ENCODE data around the gene GPR132. TPM values are rescaled to one million over a fixed set of nuclear protein-coding genes. Genes with fewer than 3 reads are reported as not detected.

Gene GPR132
- total and polyA plus RNA-seq, 10 of the 15 experiments (the other 5 are each of a cell fraction or from before 2014, with no cell fraction given), result 1.9 to 49.3 (median 20.4) TPM

DNA sequence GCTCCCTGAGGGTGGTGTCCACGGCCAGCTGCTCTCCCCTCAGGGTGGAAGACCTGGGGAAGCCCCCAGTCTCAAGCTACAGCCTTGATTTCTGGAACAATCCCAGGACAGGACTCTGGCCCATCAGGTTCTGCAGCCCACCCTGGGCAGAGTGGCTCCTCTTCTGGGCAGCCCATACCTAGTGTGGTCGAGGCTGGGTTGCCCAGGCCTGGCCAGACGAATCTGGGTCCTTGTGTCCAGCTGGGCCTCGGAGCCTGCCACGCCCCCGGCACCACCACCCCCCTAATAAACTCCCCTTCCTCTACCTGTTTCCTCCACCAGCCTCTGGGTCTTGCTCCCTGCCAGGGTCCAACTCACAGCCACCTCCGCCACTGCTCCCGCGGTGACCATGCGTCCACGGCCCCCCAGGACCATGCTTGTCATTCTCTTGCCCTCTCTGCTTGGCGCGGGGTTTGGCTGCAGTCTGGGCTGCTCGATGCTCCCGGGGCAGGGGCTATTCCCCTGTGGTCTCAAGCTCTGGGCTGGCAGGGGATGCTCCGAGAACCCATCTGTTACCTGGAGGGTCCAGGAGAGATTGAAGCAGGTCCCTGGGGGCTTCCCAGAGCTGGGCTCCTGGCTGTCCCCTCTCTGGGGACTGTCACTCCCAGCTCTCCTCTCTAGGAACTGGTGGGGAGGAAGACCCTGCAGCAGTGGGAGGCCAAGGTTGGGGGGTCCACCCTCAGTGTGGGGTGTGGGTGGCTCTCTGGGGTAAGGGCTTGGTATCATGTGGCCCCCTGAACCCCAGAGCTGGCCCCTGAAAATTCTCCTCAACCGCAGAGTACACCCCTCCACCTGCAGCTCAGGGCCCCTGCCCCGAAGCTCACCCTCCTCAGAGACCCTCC lies 8.7 kb upstream of the GPR132 start:
- H3K79me2 ChIP-seq (ENCODE audit: control insufficient read depth, insufficient read depth, low read length), result no peaks in the 10 kb centered on the region; the same call in 1 of the 2 replicates
- in situ Hi-C loops (cut with MboI), result no loop called here
- TF ChIP-seq ZNF687 (IDR thresholded peaks at IDR 0.05), result no peak
- TF ChIP-seq CEBPZ (IDR thresholded peaks at IDR 0.05; ENCODE audit: low read depth, low read length), result no peak
- no peak for TF ChIP-seq IKZF1 (conservative IDR thresholded peaks at IDR 0.05)
- TF ChIP-seq CHD1 (IDR thresholded peaks at IDR 0.05; ENCODE audit: low read depth, low read length), result no peak
- TF ChIP-seq BRCA1 (IDR thresholded peaks at IDR 0.05; ENCODE audit: low read depth, low read length), result no peak
- TF ChIP-seq PRDM15 (CRISPR knock-in tag; IDR thresholded peaks at IDR 0.05), result no peak
- TF ChIP-seq PML (IDR thresholded peaks at IDR 0.05; ENCODE audit: low read length), result no peak
- TF ChIP-seq, protein P1, sequence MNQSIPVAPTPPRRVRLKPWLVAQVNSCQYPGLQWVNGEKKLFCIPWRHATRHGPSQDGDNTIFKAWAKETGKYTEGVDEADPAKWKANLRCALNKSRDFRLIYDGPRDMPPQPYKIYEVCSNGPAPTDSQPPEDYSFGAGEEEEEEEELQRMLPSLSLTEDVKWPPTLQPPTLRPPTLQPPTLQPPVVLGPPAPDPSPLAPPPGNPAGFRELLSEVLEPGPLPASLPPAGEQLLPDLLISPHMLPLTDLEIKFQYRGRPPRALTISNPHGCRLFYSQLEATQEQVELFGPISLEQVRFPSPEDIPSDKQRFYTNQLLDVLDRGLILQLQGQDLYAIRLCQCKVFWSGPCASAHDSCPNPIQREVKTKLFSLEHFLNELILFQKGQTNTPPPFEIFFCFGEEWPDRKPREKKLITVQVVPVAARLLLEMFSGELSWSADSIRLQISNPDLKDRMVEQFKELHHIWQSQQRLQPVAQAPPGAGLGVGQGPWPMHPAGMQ (IDR thresholded peaks at IDR 0.05; ENCODE audit: borderline replicate concordance), result no peak

More for the DNA sequence above, 8.7 kb upstream of the GPR132 start:
- no peak overlapping the region; the same call in 1 of the 2 replicates for H3K4me2 ChIP-seq (ENCODE audit: control insufficient read depth, insufficient read depth)
- no TSS peak for BruUV-seq (replicated peaks)
- ChIA-PET CTCF (interaction anchor here (1.5 to 7.6 kb wide), 3 partner anchors 13 to 27 kb away, joined by 6 to 67 read pairs (median 13); no protein-coding TSS in a partner anchor), SMC1A (ENCODE audit: uncharacterized antibody, unreplicated experiment) (interaction anchor here (1.3 to 2.2 kb wide), 3 partner anchors 8 to 14 kb away, joined by 3 to 11 read pairs (median 6); partner anchors contain the start of gene GPR132), RAD21 (ENCODE audit: unreplicated experiment) (interaction anchor here (0.9 to 5.8 kb wide), 5 partner anchors 9 to 13 kb away, joined by 3 to 37 read pairs (median 9); partner anchors contain the start of gene GPR132), POLR2A (interaction anchor here (1.4 to 3.0 kb wide), 4 partner anchors 8 to 53 kb away, joined by 4 to 19 read pairs (median 7); partner anchors contain the start of genes CDCA4 and GPR132)
- H3K4me3 ChIP-seq, result no peak overlapping the region
- no peak for FAIRE-seq
- no peak for DNase-seq (ENCODE audit: low read depth, low spot score)
- intact Hi-C loops (cut with micrococcal nuclease; ENCODE audit: unreplicated experiment), result no loop called here
- H2AFZ ChIP-seq (ENCODE audit: control insufficient read depth, low read depth, low read length), result no peak overlapping the region
- H3K27ac ChIP-seq (ENCODE audit: control insufficient read depth, insufficient read depth), result no peak overlapping the region
- ATAC-seq, result no peak
- no peaks in the 10 kb centered on the region for H4K20me1 ChIP-seq (ENCODE audit: control insufficient read depth, insufficient read depth)
- no peaks in the 10 kb centered on the region for H3K36me3 ChIP-seq (ENCODE audit: control insufficient read depth in 2 of 2, insufficient read depth in 2 of 2, low read length in 1 of 2)
- H3K27me3 ChIP-seq (replicated peaks in 1 of 2; ENCODE audit: control insufficient read depth in 2 of 2, insufficient read depth in 2 of 2, low read length in 1 of 2), result no peaks in the 10 kb centered on the region
- no peaks in the 10 kb centered on the region for H3K9me3 ChIP-seq (replicated peaks; ENCODE audit: control insufficient read depth, insufficient read depth, low read length)
- 74% methylated on average over 18 of the region's 18 CpGs for WGBS (ENCODE audit: insufficient coverage, insufficient replicate concordance, low lambda C conversion rate, missing lambda C conversion rate)
- no peak overlapping the region for H3K9ac ChIP-seq (ENCODE audit: control insufficient read depth, insufficient read depth, low read length)
- H3K4me1 ChIP-seq (ENCODE audit: control insufficient read depth, insufficient read depth, low read length), result peaks cover 49% of the 10 kb centered on the region
